ENCODE measurements around the gene VKORC1L1. TPM values are rescaled to one million over a fixed set of nuclear protein-coding genes. Genes with fewer than 3 reads are reported as not detected.
"Not testable (repeated sequence)": the region's sequence is repeated elsewhere in the genome, so short reads cannot be mapped to it uniquely, and the experiment has no call there.

Gene VKORC1L1
- total and polyA plus RNA-seq, 10 of the 15 experiments (the other 5 are each of a cell fraction or from before 2014, with no cell fraction given), result 3.3 to 18.8 (median 12.5) TPM

GRCh38 chr7:65988084-65988483, 115.2 kb downstream of the VKORC1L1 start (continued):
- TF ChIP-seq SMC3 (IDR thresholded peaks at IDR 0.05; ENCODE audit: borderline replicate concordance, low read length) (no peak), RAD51 (IDR thresholded peaks at IDR 0.05) (no peak)
- TF ChIP-seq, protein P1, sequence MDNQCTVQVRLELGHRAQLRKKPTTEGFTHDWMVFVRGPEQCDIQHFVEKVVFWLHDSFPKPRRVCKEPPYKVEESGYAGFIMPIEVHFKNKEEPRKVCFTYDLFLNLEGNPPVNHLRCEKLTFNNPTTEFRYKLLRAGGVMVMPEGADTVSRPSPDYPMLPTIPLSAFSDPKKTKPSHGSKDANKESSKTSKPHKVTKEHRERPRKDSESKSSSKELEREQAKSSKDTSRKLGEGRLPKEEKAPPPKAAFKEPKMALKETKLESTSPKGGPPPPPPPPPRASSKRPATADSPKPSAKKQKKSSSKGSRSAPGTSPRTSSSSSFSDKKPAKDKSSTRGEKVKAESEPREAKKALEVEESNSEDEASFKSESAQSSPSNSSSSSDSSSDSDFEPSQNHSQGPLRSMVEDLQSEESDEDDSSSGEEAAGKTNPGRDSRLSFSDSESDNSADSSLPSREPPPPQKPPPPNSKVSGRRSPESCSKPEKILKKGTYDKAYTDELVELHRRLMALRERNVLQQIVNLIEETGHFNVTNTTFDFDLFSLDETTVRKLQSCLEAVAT (IDR thresholded peaks at IDR 0.05), result no peak

- H3K4me2 ChIP-seq (ENCODE audit: control insufficient read depth, insufficient read depth); H3K9ac ChIP-seq (ENCODE audit: control insufficient read depth, insufficient read depth, low read length); H2AFZ ChIP-seq (ENCODE audit: control insufficient read depth, low read depth, low read length); DNase-seq (ENCODE audit: low read depth, low spot score); H3K79me2 ChIP-seq (ENCODE audit: control insufficient read depth, insufficient read depth, low read length); FAIRE-seq; POLR2A ChIA-PET; H4K20me1 ChIP-seq (ENCODE audit: control insufficient read depth, insufficient read depth); H3K4me1 ChIP-seq (ENCODE audit: control insufficient read depth, insufficient read depth, low read length); H3K27me3 ChIP-seq (replicated peaks in 1 of 2; ENCODE audit: control insufficient read depth in 2 of 2, insufficient read depth in 2 of 2, low read length in 1 of 2); BruUV-seq (replicated peaks); ATAC-seq; H3K9me3 ChIP-seq (replicated peaks; ENCODE audit: control insufficient read depth, insufficient read depth, low read length); RAD21 ChIA-PET (ENCODE audit: unreplicated experiment); in situ Hi-C loops (cut with MboI); H3K27ac ChIP-seq (ENCODE audit: control insufficient read depth, insufficient read depth); H3K36me3 ChIP-seq (ENCODE audit: control insufficient read depth in 2 of 2, insufficient read depth in 2 of 2, low read length in 1 of 2); H3K4me3 ChIP-seq: not testable (repeated sequence)
- intact Hi-C loops (cut with micrococcal nuclease; ENCODE audit: unreplicated experiment), result loop anchor here (5.0 to 10.0 kb wide), 2 partner anchors 114 to 504 kb away; partner anchors contain the start of gene VKORC1L1
- WGBS (ENCODE audit: insufficient coverage, insufficient replicate concordance, low lambda C conversion rate, missing lambda C conversion rate), result 0% methylated on average over 1 of the region's 1 CpG
- ChIA-PET SMC1A (ENCODE audit: uncharacterized antibody, unreplicated experiment) (interaction anchor here (1.5 kb wide), 2 partner anchors 10 to 44 kb away, joined by 3 read pairs; no protein-coding TSS in a partner anchor), CTCF (interaction anchor here (0.9 kb wide), 1 partner anchor 329 kb away, joined by 3 read pairs; no protein-coding TSS in a partner anchor)
Observed at GRCh38 chr7:65988503-65988902, 115.6 kb downstream of the VKORC1L1 start.

DNA sequence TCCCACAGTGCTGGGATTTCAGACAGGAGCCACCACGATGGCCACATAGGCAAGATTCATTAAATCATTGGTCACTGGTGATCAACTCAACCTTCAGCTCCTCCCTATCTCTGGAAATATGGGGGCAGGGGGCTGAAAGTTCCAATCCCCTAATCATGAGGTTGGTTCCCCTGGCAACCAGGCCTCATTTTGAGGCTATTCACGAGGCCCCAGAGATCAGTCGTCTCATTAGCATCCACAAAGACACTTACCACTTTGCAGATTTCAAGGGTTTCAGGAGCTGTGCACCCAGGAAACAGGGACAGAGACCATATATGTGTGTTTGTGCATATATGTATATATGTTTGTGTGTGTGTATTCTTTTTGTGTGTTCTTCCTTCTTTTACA, 116.8 kb downstream of the VKORC1L1 start:
- in situ Hi-C loops (cut with MboI) (no loop called here), intact Hi-C loops (cut with micrococcal nuclease; ENCODE audit: unreplicated experiment) (loop anchor here (5.0 to 10.0 kb wide), 2 partner anchors 115 to 503 kb away; partner anchors contain the start of gene VKORC1L1)
- ATAC-seq (no peak), DNase-seq (ENCODE audit: low read depth, low spot score) (no peak), FAIRE-seq (no peak)
- Histone ChIP-seq H3K4me3 (no peak overlapping the region), H3K9me3 (replicated peaks; ENCODE audit: control insufficient read depth, insufficient read depth, low read length) (no peaks in the 10 kb centered on the region), H3K27me3 (replicated peaks in 1 of 2; ENCODE audit: control insufficient read depth in 2 of 2, insufficient read depth in 2 of 2, low read length in 1 of 2) (no peaks in the 10 kb centered on the region), H3K27ac (ENCODE audit: control insufficient read depth, insufficient read depth) (no peak overlapping the region), H2AFZ (ENCODE audit: control insufficient read depth, low read depth, low read length) (no peak overlapping the region), H3K79me2 (ENCODE audit: control insufficient read depth, insufficient read depth, low read length) (no peaks in the 10 kb centered on the region), H3K4me2 (ENCODE audit: control insufficient read depth, insufficient read depth) (no peak overlapping the region), H3K36me3 (ENCODE audit: control insufficient read depth in 2 of 2, insufficient read depth in 2 of 2, low read length in 1 of 2) (no peaks in the 10 kb centered on the region), H3K9ac (ENCODE audit: control insufficient read depth, insufficient read depth, low read length) (no peak overlapping the region), H3K4me1 (ENCODE audit: control insufficient read depth, insufficient read depth, low read length) (no peaks in the 10 kb centered on the region), H4K20me1 (ENCODE audit: control insufficient read depth, insufficient read depth) (no peaks in the 10 kb centered on the region)
- ChIA-PET POLR2A (interaction anchor here (0.6 kb wide), 1 partner anchor 1313 kb away, joined by 3 read pairs; no protein-coding TSS in a partner anchor), RAD21 (ENCODE audit: unreplicated experiment) (no interaction called here), SMC1A (ENCODE audit: uncharacterized antibody, unreplicated experiment) (no interaction called here), CTCF (no interaction called here)
- 60% methylated on average over 3 of the region's 3 CpGs for WGBS (ENCODE audit: insufficient coverage, insufficient replicate concordance, low lambda C conversion rate, missing lambda C conversion rate)
- no TSS peak for BruUV-seq (replicated peaks)
- no peak for TF ChIP-seq NFYA (IDR thresholded peaks at IDR 0.05; ENCODE audit: borderline replicate concordance, low read depth, low read length)
- TF ChIP-seq, protein P2, sequence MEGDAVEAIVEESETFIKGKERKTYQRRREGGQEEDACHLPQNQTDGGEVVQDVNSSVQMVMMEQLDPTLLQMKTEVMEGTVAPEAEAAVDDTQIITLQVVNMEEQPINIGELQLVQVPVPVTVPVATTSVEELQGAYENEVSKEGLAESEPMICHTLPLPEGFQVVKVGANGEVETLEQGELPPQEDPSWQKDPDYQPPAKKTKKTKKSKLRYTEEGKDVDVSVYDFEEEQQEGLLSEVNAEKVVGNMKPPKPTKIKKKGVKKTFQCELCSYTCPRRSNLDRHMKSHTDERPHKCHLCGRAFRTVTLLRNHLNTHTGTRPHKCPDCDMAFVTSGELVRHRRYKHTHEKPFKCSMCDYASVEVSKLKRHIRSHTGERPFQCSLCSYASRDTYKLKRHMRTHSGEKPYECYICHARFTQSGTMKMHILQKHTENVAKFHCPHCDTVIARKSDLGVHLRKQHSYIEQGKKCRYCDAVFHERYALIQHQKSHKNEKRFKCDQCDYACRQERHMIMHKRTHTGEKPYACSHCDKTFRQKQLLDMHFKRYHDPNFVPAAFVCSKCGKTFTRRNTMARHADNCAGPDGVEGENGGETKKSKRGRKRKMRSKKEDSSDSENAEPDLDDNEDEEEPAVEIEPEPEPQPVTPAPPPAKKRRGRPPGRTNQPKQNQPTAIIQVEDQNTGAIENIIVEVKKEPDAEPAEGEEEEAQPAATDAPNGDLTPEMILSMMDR (IDR thresholded peaks at IDR 0.05 in 2 of 3, conservative IDR thresholded peaks at IDR 0.05 in 1 of 3; ENCODE audit: control insufficient read depth in 2 of 3, extremely low read depth in 1 of 3, insufficient read depth in 1 of 3, low read depth in 3 of 3, low read length in 3 of 3), result no peak
- no peak for TF ChIP-seq EZH2 (IDR thresholded peaks at IDR 0.05; ENCODE audit: borderline replicate concordance, control insufficient read depth, low read depth, low read length)
- no peak for TF ChIP-seq RFX5 (IDR thresholded peaks at IDR 0.05; ENCODE audit: low read depth, low read length)
- no peak for TF ChIP-seq FOXM1 (IDR thresholded peaks at IDR 0.05; ENCODE audit: low read depth, low read length)
